Measurements from ENCODE around the gene TGM6.

DNA sequence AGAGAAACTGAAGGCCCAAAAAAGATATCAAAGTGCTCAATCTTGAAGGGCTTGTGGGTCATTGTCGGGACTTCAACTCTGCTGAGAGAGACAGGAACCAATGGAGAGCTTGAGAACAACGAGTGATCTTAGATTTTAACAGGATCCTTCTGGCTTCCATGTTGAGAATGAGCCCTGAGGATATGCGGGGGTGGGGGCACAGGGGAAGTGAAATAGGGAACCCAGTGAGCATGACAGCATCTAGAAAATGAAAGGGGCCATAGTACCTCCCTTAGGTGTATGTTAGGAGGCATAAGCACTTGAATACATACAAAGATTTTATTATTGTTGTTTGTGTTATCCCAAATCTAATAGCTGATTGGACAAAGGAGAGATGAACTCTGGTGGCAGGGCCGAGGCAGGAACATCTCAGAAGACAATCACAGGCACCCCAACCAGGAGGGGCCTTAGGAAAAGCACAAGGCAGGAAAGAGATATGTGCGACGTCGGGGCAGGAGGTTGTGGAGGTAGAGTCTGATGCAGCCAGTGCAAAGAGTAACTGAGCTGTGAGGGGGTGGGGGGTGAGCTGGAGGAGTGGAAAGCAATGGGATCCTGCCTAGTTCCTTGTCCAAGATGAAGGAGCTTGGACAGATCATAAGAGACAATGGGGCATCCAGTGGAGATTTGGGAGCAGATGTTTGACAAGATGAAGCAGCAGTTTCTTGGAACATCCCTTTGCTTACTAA lies 10.4 kb downstream of the TGM6 start:
- TF ChIP-seq, protein P1, sequence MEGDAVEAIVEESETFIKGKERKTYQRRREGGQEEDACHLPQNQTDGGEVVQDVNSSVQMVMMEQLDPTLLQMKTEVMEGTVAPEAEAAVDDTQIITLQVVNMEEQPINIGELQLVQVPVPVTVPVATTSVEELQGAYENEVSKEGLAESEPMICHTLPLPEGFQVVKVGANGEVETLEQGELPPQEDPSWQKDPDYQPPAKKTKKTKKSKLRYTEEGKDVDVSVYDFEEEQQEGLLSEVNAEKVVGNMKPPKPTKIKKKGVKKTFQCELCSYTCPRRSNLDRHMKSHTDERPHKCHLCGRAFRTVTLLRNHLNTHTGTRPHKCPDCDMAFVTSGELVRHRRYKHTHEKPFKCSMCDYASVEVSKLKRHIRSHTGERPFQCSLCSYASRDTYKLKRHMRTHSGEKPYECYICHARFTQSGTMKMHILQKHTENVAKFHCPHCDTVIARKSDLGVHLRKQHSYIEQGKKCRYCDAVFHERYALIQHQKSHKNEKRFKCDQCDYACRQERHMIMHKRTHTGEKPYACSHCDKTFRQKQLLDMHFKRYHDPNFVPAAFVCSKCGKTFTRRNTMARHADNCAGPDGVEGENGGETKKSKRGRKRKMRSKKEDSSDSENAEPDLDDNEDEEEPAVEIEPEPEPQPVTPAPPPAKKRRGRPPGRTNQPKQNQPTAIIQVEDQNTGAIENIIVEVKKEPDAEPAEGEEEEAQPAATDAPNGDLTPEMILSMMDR (conservative IDR thresholded peaks at IDR 0.05; ENCODE audit: low read depth, low read length) = no peak
- no peak for TF ChIP-seq EZH2 (IDR thresholded peaks at IDR 0.05; ENCODE audit: low read length, unreplicated experiment)
- no peak for TF ChIP-seq EZH2phosphoT487 (IDR thresholded peaks at IDR 0.05; ENCODE audit: borderline replicate concordance, low read length)
